ENCODE data around the gene CCDC88C.

CCDC88C gene

GRCh38 chr14:91350483-91350812 lies 67.2 kb downstream of the CCDC88C start:
- no peak overlapping the region for H3K27ac ChIP-seq (ENCODE audit: poor library complexity, severe bottlenecking)
- ATAC-seq (ENCODE audit: low read depth) (no peak), DNase-seq (ENCODE audit: low spot score) (no peak)
- no peak for TF ChIP-seq CTCF (IDR thresholded peaks at IDR 0.05; ENCODE audit: poor library complexity, severe bottlenecking)
- H3K4me3 ChIP-seq (ENCODE audit: severe bottlenecking), result no peak overlapping the region
- H3K27me3 ChIP-seq (ENCODE audit: insufficient read depth, poor library complexity, severe bottlenecking), result no peaks in the 10 kb centered on the region
- no peaks in the 10 kb centered on the region for H3K9me3 ChIP-seq (ENCODE audit: severe bottlenecking)
- H3K4me1 ChIP-seq (ENCODE audit: insufficient read depth, poor library complexity, severe bottlenecking), result peaks cover 19% of the 10 kb centered on the region
- no peaks in the 10 kb centered on the region for H3K36me3 ChIP-seq (ENCODE audit: low read depth)

GRCh38 chr14:91349481-91350074 lies 68.0 kb downstream of the CCDC88C start:
- DNase-seq (ENCODE audit: low spot score) (no peak), ATAC-seq (ENCODE audit: low read depth) (no peak)
- Histone ChIP-seq H3K4me3 (ENCODE audit: severe bottlenecking) (no peak overlapping the region), H3K9me3 (ENCODE audit: severe bottlenecking) (no peaks in the 10 kb centered on the region), H3K36me3 (ENCODE audit: low read depth) (no peaks in the 10 kb centered on the region), H3K27me3 (ENCODE audit: insufficient read depth, poor library complexity, severe bottlenecking) (no peaks in the 10 kb centered on the region), H3K4me1 (ENCODE audit: insufficient read depth, poor library complexity, severe bottlenecking) (peaks cover 19% of the 10 kb centered on the region), H3K27ac (ENCODE audit: poor library complexity, severe bottlenecking) (no peak overlapping the region)
- no peak for TF ChIP-seq CTCF (IDR thresholded peaks at IDR 0.05; ENCODE audit: poor library complexity, severe bottlenecking)

GRCh38 chr14:91348845-91349465 lies 68.7 kb downstream of the CCDC88C start:
- TF ChIP-seq CTCF (IDR thresholded peaks at IDR 0.05; ENCODE audit: poor library complexity, severe bottlenecking), result no peak
- H3K27ac ChIP-seq (ENCODE audit: poor library complexity, severe bottlenecking), result no peak overlapping the region
- no peak for ATAC-seq (ENCODE audit: low read depth)

GRCh38 chr14:91346838-91347173 lies 70.8 kb downstream of the CCDC88C start:
- no peak for ATAC-seq (ENCODE audit: low read depth)
- Histone ChIP-seq H3K4me3 (ENCODE audit: severe bottlenecking) (no peak overlapping the region), H3K9me3 (ENCODE audit: severe bottlenecking) (no peaks in the 10 kb centered on the region), H3K27ac (ENCODE audit: poor library complexity, severe bottlenecking) (peak overlapping the region; percentile 36), H3K36me3 (ENCODE audit: low read depth) (no peaks in the 10 kb centered on the region), H3K27me3 (ENCODE audit: insufficient read depth, poor library complexity, severe bottlenecking) (no peaks in the 10 kb centered on the region), H3K4me1 (ENCODE audit: insufficient read depth, poor library complexity, severe bottlenecking) (peaks cover 19% of the 10 kb centered on the region)
- no peak for TF ChIP-seq CTCF (IDR thresholded peaks at IDR 0.05; ENCODE audit: poor library complexity, severe bottlenecking)
- no peak for DNase-seq (ENCODE audit: low spot score)

More at GRCh38 chr14:91348845-91349465, 68.7 kb downstream of the CCDC88C start:
- Histone ChIP-seq H3K9me3 (ENCODE audit: severe bottlenecking) (no peaks in the 10 kb centered on the region), H3K4me1 (ENCODE audit: insufficient read depth, poor library complexity, severe bottlenecking) (peaks cover 19% of the 10 kb centered on the region), H3K4me3 (ENCODE audit: severe bottlenecking) (no peak overlapping the region), H3K27me3 (ENCODE audit: insufficient read depth, poor library complexity, severe bottlenecking) (no peaks in the 10 kb centered on the region), H3K36me3 (ENCODE audit: low read depth) (no peaks in the 10 kb centered on the region)
- DNase-seq (ENCODE audit: low spot score), result no peak

GRCh38 chr14:91344096-91344495 lies 73.5 kb downstream of the CCDC88C start:
- TF ChIP-seq CTCF (IDR thresholded peaks at IDR 0.05; ENCODE audit: poor library complexity, severe bottlenecking), result no peak
- H3K9me3 ChIP-seq (ENCODE audit: severe bottlenecking), result no peaks in the 10 kb centered on the region
- H3K36me3 ChIP-seq (ENCODE audit: low read depth), result peaks cover 10% of the 10 kb centered on the region; the same call in 1 of the 2 replicates
- H3K4me3 ChIP-seq (ENCODE audit: severe bottlenecking), result no peak overlapping the region
- DNase-seq (ENCODE audit: low spot score) (no peak), ATAC-seq (ENCODE audit: low read depth) (no peak)
- peaks cover 14% of the 10 kb centered on the region for H3K4me1 ChIP-seq (ENCODE audit: insufficient read depth, poor library complexity, severe bottlenecking)
- H3K27me3 ChIP-seq (ENCODE audit: insufficient read depth, poor library complexity, severe bottlenecking), result no peaks in the 10 kb centered on the region
- no peak overlapping the region for H3K27ac ChIP-seq (ENCODE audit: poor library complexity, severe bottlenecking)

Data from RWPE2 (cell line).